HG03139 (cell line): ENCODE measurements around the gene CXCL13.
"Not testable (repeated sequence)": the region's sequence is repeated elsewhere in the genome, so short reads cannot be mapped to it uniquely, and the experiment has no call there.

Experiments used
- ATAC-seq: cut with Tn5 transposase; IDR thresholded peaks from one replicate; pipeline ENCODE4 v1.9.1; 2021; ENCODE audit not compliant: unreplicated experiment

CXCL13 gene, protein sequence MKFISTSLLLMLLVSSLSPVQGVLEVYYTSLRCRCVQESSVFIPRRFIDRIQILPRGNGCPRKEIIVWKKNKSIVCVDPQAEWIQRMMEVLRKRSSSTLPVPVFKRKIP

DNA sequence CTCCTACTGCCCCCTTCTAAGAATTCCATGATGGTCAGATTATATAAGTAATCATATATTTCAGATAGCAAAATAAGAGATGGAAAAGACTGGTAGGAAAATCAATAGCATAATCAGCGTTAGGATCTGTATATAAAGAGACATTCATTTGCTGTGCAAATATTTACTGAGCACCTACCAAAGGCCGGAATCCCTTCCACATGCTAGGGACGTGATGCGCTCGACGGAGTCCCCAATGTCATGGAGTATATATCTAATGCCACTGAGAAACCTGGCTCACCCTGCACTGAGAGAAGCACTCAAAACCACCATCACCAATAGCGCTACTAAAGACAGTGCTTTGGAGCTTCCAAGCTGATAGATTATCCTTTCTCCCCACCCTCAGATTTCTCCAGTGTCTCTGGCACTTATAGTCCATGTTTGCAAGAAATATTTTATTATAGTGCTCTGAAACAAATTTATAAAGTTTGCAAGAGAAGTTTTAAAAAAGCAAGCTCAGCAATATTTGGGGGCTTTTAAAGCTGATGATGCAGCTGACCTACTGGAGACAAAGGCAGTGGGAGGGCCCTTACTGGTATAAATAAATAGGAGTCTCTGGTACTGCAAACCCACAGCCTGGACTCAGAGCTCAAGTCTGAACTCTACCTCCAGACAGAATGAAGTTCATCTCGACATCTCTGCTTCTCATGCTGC lies at the start of gene CXCL13:
CXCL13 (plus strand) TSS at position 611 of the 693 bp plus-strand sequence; CDS start at position 657, 46 bp downstream.
- ATAC-seq, result no peak

DNA sequence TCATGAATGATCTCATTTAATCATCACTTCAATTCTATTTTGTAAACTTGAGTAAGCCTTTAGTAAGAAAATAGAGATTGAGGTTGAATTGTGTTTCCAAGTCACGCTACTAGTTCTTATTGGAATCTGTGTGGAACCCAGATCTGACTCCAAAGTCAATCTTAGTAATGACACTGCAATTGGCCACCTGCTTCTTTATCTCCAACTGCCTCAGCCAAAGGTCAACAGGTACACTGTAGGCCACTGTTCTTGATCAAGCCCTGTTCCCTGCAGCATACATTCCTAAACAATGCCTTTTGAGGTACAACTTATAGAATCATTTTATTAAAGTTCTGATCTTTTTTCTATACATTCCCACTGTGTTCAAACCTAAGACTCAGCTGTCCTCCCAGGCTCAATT lies 45.5 kb upstream of the CXCL13 start:
- ATAC-seq, result no peak

DNA sequence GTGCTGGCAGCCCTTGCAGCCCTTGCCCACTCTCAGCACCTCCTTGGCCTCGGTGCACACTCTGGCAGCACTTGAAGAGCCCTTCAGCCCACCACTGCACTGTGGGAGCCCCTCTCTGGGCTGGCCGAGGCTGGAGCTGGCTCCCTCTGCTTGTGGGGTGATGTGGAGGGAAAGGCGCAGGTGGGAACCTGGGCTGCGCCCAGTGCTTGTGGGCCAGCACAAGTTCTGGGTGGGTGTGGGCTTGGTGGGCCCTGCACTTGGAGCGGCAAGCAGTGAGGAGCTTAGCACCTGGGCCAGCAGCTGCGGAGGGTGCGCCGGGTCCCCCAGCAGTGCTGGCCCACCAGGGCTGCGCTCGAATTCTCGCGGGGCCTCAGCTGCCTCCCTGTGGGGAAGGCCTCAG lies 43.9 kb upstream of the CXCL13 start:
- ATAC-seq, result not testable (repeated sequence)

DNA sequence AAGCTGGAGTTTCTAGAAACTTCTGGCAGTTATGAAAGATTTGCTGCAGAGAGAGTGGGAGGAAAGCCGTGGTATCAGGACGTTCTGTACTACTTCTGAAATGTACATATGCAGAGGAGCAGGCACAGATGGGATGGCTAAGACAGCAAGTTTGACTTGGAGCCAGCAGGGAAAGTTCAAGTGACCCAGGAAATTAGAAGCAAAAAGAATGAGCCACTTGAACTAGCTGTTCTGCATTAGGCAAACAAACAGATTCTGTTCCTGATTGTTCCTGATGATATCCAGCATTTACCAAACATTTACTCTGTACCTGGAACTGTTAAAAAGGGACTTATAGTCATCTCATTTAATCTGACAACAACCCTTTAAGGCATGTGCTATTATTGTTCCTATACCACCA lies 41.4 kb upstream of the CXCL13 start:
- ATAC-seq, result no peak

DNA sequence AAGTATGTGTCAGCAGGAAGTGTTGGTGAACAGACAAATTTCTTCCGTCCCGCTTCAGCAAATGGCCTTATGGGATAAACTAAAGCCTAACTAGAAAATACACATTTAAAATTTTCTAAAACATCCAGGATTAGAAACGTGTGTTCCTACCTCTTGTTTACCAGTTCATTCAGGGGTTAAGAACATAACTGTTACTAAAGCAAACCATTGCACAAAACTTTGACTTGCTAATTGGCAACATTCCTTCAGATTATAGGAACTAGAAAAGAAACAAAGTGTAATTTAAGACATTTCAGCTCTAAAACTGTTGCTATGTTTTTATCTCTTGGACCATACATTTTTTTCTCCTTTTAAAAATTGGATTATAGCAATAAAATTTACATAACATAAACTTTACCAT lies 39.5 kb upstream of the CXCL13 start:
- ATAC-seq, result no peak

DNA sequence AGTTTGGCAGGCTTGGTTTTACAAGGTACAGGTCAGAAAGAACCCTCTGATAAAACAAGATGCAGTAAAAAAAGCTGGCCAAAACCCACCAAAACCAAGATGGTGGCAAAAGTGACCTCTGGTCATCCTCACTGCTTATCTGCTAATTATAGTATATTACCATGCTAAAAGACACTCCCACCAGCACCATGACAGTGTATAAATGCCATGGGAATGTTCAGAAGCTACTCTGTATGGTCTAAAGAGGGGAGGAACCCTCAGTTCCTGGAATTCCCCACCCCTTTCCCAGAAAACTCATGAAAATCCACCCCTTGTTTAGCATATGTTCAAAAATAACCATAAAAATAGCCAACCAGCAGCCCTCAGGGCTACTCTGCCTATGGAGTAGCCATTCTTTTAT lies 38.1 kb upstream of the CXCL13 start:
- no peak for ATAC-seq

DNA sequence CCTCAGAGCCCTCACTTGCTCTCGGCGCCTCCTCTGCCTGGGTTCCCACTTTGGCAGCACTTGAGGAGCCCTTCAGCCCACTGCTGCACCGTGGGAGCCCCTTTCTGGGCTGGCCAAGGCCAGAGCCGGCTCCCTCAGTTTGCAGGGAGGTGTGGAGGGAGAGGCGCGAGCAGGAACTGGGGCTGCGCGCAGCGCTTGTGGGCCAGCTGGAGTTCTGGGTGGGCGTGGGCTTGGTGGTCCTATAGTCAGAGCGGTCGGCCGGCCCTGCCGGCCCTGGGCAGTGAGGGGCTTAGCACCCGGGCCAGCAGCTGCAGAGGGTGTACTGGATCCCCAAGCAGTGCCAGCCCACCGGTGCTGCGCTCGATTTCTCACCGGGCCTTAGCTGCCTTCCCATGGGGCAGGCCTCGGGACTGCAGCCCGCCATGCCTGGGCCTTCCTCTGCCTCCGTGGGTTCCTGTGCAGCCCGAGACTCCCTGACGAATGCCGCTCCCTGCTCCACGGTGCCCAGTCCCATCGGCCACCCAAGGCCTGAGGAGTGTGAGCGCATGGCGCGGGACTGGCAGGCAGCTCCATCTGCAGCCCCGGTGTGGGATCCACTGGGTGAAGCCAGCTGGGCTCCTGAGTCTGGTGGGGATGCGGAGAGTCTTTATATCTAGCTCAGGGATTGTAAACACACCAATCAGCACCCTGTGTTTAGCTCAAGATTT lies 35.0 kb upstream of the CXCL13 start:
- ATAC-seq, result not testable (repeated sequence)

DNA sequence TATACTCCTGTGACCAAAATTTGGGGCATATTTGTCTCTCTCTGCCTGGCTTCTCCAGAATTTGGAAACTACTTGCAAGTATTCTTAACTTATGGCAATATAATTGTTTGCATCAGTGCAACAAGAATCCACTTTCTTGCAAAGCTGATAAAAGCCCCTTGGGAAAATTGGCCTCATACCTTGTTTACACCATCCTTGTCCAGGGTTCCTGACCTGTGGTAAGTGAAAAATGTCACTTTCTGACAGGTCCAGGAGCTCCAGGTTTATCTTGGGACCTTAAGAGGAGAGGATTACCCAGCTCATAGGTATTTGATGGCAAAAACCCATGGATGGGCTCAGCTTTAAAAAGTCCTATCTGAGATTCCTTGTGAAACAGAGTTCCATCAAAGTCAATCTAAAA lies 29.3 kb upstream of the CXCL13 start:
- ATAC-seq, result no peak

DNA sequence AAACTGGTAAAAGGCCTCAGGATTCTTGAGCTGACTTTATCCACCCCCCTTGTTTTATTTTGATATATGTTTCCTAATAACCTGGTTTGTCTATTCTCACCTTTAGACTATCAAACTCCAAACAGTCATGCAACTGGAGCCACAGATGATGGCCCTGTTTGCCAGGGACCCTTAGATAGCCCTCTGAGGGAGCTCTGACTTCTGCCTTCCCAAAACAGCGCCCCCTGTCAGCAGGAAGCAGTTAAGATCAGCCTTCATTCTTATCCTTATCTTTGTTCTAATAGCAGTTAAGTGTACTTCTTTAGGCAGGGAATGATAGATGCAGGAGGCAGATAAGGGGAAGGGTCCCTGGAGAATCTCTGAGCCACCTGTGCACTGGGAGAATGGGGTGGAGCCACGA lies 27.5 kb upstream of the CXCL13 start:
- no peak for ATAC-seq

DNA sequence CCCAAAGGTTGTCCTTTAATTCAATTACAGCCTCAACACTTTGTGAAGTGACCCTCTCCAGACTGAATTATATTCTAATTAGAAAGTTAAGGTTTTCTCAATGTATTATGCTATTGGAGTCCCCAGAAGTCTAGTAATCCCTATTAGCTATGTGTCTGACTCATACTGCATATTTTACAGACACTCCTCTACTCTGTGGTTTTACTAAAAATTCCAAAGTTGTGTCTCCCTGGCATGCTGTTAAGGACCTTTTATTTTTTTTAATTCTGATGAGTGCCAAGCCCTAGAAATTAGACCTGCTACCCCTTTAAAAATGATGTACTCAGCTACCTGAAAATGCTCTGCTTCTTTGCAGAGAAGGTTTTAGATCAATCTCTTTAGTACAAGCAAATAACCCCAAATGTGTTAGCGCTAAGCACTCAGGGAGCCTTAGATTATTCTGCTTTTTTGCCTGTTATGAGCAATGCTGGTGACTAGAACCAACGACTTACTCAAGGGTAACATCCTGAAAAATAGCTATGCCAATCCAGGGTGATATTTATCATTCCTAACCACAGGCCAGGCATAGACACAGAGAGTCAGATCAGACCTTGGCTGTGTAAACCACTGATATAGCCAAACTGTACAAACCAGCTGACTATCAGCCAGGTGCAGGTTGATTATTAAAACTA lies 26.1 kb upstream of the CXCL13 start:
- ATAC-seq, result no peak

DNA sequence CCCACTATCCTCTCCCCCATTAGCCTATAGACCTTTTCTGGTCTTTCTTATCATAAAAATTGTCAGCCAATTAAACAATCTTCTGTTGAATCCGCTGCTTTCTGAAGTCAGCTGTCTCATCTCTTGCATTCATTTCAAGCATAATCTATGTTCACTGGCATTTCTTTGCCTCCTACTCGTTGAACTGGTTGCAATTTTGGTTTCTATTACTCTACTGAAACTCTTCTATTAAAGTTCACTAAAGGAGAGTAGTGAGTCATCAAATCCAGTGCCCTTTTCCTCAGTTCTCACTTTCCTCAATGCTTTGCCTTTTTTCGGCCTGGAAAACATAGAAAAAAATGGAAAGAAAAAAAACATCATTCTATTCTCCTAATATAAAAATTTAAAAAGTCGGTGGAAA lies 23.9 kb upstream of the CXCL13 start:
- ATAC-seq, result no peak

DNA sequence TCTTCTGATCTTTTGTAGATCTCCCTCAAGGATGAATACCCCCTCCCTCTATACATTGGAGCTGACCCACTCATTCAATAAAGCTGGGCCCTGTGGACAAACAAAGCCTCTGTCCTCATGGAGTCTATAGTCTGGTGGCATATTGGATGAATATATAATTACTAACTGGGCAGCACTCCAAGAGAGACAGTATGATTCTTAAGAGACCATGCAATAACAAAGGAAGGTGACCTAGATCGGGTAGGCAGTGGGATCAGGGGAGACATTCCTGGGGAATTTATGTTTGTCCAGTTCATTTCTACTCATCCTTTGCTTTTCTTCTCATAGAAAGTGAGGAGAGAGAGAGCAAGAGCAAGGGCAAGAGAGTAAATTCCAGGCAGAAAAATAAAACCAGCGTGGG lies 23.5 kb upstream of the CXCL13 start:
- no peak for ATAC-seq

DNA sequence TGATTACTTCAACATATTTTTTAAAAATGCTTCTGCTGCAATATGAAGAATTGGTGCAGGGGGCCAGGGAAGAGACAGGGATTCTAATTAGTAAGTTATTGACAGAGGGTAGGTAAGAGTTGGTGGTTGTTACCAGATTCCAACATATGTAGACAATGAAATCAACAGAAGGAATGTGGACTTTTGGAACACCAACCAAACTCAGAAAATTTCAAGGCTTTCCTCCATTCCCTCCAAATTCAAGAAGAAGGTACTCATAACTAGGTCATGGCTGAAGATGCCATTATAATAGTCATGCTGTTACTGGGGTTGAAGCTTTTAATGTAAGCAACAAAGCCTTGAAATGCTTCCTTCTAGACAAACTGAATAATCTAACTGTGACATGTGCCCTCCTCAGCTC lies 22.9 kb upstream of the CXCL13 start:
- ATAC-seq, result no peak

DNA sequence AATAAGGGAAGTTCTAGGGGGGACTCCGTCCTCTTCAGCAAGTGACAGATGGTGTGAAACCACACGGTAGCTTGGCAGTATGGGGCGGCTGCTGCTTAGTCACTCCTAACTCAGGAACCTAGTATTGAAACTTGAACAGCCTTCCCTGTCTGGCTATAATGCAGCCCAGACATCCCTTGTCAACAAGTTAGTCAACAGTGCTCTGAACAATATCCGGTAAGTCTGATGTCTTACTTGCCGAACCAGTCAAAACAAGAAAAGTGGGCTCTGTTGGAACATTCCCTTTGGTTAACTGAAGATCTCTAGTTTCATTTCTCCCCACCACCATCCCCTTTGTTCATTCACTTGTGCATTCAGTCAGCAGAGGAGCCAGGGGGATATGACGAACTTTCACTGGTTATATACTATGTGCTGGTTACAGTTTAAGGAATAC lies 18.7 kb upstream of the CXCL13 start:
- ATAC-seq, result peak; percentile 98

DNA sequence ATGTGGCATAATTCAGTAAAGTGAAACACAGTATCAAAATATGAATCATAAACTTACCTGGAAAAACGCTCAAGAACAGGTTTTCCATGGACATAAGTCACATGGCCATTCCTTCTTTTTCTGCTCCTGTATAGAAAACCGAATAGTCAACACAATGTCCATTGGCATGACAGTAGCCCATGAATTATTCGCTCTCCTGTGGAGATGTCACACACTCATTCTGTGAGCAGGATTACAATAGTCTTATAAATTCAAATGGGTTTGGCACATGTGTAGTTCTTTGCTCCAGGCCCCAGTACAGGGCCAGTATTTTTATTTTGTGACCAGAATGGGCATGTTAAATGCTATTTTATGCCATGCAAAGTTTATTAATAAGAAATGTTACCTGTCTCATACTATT lies 15.1 kb upstream of the CXCL13 start:
- ATAC-seq, result no peak

DNA sequence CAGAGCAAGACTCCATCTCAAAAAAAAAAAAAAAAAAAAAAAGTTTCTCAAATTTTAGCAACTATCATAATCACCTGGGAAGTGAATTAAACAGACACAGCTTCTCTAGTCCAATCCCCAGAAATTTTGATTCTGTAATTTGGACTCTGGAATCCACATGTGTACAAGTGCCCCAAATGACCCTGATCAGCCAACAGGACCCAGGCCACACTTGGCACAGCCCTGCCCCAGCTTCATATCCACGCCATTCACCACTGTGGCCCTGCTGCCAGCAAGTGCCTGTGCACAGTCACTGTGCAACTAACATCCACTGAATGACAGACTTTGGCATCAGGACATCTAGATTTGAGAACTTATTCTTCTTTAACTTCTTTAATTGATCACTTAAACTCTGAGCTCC lies 14.1 kb upstream of the CXCL13 start:
- no peak for ATAC-seq

DNA sequence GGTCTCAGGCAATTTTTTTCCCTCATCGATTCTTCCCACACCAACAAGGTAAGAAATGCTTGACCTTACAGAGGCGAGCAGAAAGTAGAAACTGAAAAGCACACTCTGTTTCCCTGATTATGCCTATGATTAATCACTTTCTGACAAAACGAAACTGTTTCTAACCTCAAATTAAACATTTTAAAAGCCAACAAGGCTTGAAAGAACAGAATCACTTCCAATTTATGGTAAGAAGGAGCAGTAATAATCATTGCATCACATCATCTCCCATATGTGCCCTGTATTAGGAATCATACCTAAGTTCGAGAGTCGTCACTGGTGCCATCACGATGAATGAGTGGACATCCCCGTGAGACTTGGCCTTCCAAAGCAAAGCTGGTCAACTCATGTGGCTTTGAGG lies 12.5 kb upstream of the CXCL13 start:
- ATAC-seq, result no peak

DNA sequence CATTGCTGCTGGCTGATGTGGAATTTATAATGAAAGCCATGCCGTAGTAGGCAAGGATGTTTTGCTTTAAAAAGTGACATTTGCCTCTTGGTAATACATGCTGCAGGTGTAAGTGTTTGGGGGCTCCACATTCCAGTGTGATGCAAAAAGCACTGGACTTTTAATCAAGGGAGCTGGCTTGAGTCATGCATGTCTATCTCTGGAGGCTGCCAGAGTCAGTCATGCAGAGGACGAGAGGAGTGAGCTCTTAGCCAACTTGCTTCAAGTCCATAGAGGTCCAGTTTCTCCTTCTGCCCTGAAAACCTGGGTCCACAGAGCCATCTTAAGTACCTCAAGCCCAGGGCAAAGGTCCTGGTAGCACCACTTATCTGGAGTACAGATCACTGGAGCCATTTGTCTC lies 11.6 kb upstream of the CXCL13 start:
- no peak for ATAC-seq

DNA sequence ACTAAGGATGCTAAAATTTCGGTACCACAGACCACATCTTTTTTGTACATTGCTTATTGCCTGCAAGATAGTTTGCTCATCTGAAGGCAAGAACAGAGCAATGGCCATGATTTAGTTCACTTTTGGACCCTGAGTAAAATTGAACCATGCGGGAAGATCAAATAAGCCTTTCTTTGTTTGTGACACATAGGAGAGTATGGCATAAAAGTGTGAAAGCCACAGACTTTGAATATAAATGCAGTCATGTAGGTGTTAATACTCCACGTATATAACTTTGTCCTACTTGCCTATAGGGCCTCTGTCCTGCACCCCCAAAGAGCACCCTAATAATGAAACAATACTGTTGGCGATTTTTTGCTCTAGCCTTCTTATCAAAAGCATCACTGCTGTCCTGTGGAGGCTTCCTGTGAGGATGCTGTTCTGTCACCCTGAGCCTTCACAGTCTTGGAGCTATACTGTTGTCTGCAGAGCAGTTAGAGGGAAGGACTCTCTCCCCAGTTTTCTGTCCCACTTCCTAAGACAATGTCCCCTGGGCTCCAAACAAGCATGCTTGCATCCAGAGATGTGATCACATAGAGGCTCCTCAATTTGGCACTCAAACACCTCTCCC lies 10.2 kb upstream of the CXCL13 start:
- ATAC-seq, result no peak

DNA sequence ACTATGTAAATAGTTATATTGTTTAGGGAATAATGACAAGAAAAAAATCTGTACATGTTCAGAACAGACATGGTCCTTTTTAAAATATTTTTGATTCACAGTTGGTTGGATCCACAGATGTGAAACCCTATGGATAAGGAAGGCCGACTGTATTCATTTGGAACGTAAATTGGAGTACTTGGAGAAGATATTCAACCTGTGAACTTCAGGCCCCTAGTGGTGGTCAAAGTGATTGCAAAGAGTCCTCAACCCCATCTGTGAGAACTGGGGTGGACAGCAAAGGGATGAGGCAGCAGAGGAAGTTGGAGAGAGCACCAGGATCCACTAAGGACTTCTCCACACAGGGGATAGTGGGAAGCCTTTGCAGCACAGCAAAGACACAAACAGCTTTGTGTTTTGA lies 6.2 kb upstream of the CXCL13 start:
- ATAC-seq, result no peak
